ENCODE results near the gene CFAP90.

- no peak for TF ChIP-seq REST (IDR thresholded peaks at IDR 0.05; ENCODE audit: insufficient read depth in 1 of 2, low read depth in 2 of 2, low read length in 2 of 2)
- TF ChIP-seq POLR2AphosphoS5 (IDR thresholded peaks at IDR 0.05; ENCODE audit: low read depth, low read length): no peak
- no peak for TF ChIP-seq TAF1 (IDR thresholded peaks at IDR 0.05; ENCODE audit: borderline replicate concordance, insufficient read depth, low read length)
These were observed 2.1 kb upstream of the CFAP90 start for GRCh38 chr5:7852988-7853387.

Measured in PFSK-1 (cell line).